ENCODE data around the gene PRKCE. TPM values are rescaled to one million over a fixed set of nuclear protein-coding genes. Genes with fewer than 3 reads are reported as not detected.

The PRKCE gene
- total and polyA plus RNA-seq, 4 donors: 2.5 to 38.6 (median 5.8) TPM

DNA sequence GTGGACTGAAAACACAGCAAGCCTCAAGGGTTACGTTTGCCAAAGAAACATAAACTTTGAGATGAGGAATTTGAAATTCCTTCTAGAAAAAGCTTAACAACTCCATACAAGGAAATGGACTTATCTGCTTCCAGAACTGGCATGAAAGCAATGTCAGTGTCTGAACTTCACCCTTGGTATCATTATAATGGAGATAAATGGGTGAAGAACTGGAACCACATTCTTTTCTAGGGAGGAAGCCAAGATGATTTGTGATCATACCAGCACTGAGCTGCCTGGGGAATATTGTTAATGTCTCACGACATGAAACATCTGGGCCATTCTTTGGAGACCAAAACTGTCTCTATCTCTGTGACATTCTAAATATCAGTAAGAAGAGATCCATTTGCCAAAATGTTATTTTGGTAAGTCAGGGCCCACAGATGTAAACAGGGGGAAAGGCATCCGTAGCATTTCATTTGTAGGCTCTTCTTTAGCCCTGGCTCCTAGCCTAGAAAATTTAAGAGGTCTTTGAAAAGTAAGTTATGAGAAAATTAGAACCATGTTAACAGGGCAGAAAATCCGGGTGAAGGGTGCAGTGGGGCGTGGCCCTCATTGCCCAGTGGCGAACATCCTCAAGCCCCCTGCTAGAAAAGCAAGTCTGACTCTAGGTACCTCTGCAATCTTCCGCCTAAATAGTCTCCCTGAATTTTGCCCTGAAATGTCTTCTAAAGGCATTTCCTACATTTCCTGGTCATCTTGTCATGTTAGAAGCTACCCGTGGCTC, 350.4 kb downstream of the PRKCE start:
- Histone ChIP-seq H3K27ac (ENCODE audit: low read depth in 1 of 2, low read length in 2 of 2) (peak overlapping the region in 1 of 2 donors; percentile 53), H3K36me3 (ENCODE audit: control insufficient read depth in 4 of 4, insufficient read depth in 3 of 4, low read depth in 1 of 4, low read length in 3 of 4) (no peaks in the 10 kb centered on the region), H3K27me3 (ENCODE audit: control insufficient read depth in 4 of 4, insufficient read depth in 4 of 4, low read length in 3 of 4) (no peaks in the 10 kb centered on the region), H3K9ac (ENCODE audit: low read depth in 1 of 2, low read length in 2 of 2) (no peak overlapping the region), H3K4me1 (ENCODE audit: control insufficient read depth in 4 of 4, insufficient read depth in 4 of 4, low read length in 3 of 4) (peaks cover 3 to 47% (median 30%) of the 10 kb centered on the region in 4 donors), H3K9me3 (ENCODE audit: control insufficient read depth in 4 of 4, low read length in 3 of 4) (no peaks in the 10 kb centered on the region), H3K4me3 (ENCODE audit: low read depth in 1 of 3, low read length in 3 of 3) (no peak overlapping the region)
- no peak for TF ChIP-seq FOXA2 (IDR thresholded peaks at IDR 0.05)
- no peak for TF ChIP-seq YY1 (IDR thresholded peaks at IDR 0.05)
- TF ChIP-seq RAD21 (IDR thresholded peaks at IDR 0.05): no peak
- TF ChIP-seq, protein P1, sequence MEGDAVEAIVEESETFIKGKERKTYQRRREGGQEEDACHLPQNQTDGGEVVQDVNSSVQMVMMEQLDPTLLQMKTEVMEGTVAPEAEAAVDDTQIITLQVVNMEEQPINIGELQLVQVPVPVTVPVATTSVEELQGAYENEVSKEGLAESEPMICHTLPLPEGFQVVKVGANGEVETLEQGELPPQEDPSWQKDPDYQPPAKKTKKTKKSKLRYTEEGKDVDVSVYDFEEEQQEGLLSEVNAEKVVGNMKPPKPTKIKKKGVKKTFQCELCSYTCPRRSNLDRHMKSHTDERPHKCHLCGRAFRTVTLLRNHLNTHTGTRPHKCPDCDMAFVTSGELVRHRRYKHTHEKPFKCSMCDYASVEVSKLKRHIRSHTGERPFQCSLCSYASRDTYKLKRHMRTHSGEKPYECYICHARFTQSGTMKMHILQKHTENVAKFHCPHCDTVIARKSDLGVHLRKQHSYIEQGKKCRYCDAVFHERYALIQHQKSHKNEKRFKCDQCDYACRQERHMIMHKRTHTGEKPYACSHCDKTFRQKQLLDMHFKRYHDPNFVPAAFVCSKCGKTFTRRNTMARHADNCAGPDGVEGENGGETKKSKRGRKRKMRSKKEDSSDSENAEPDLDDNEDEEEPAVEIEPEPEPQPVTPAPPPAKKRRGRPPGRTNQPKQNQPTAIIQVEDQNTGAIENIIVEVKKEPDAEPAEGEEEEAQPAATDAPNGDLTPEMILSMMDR (IDR thresholded peaks at IDR 0.05; ENCODE audit: low read depth, low read length, missing input control): no peak
- TF ChIP-seq SP1 (IDR thresholded peaks at IDR 0.05): peak; percentile 22
- TF ChIP-seq, protein P2, sequence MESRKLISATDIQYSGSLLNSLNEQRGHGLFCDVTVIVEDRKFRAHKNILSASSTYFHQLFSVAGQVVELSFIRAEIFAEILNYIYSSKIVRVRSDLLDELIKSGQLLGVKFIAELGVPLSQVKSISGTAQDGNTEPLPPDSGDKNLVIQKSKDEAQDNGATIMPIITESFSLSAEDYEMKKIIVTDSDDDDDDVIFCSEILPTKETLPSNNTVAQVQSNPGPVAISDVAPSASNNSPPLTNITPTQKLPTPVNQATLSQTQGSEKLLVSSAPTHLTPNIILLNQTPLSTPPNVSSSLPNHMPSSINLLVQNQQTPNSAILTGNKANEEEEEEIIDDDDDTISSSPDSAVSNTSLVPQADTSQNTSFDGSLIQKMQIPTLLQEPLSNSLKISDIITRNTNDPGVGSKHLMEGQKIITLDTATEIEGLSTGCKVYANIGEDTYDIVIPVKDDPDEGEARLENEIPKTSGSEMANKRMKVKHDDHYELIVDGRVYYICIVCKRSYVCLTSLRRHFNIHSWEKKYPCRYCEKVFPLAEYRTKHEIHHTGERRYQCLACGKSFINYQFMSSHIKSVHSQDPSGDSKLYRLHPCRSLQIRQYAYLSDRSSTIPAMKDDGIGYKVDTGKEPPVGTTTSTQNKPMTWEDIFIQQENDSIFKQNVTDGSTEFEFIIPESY (IDR thresholded peaks at IDR 0.05): no peak
- TF ChIP-seq, protein P3, sequence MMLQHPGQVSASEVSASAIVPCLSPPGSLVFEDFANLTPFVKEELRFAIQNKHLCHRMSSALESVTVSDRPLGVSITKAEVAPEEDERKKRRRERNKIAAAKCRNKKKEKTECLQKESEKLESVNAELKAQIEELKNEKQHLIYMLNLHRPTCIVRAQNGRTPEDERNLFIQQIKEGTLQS (IDR thresholded peaks at IDR 0.05): no peak
- no peak for TF ChIP-seq FOXA1 (IDR thresholded peaks at IDR 0.05)
- TF ChIP-seq, protein P4, sequence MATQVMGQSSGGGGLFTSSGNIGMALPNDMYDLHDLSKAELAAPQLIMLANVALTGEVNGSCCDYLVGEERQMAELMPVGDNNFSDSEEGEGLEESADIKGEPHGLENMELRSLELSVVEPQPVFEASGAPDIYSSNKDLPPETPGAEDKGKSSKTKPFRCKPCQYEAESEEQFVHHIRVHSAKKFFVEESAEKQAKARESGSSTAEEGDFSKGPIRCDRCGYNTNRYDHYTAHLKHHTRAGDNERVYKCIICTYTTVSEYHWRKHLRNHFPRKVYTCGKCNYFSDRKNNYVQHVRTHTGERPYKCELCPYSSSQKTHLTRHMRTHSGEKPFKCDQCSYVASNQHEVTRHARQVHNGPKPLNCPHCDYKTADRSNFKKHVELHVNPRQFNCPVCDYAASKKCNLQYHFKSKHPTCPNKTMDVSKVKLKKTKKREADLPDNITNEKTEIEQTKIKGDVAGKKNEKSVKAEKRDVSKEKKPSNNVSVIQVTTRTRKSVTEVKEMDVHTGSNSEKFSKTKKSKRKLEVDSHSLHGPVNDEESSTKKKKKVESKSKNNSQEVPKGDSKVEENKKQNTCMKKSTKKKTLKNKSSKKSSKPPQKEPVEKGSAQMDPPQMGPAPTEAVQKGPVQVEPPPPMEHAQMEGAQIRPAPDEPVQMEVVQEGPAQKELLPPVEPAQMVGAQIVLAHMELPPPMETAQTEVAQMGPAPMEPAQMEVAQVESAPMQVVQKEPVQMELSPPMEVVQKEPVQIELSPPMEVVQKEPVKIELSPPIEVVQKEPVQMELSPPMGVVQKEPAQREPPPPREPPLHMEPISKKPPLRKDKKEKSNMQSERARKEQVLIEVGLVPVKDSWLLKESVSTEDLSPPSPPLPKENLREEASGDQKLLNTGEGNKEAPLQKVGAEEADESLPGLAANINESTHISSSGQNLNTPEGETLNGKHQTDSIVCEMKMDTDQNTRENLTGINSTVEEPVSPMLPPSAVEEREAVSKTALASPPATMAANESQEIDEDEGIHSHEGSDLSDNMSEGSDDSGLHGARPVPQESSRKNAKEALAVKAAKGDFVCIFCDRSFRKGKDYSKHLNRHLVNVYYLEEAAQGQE (IDR thresholded peaks at IDR 0.05): no peak
- no peak for TF ChIP-seq JUND (IDR thresholded peaks at IDR 0.05)
- TF ChIP-seq HNF4G (IDR thresholded peaks at IDR 0.05): no peak
- peak; percentile 27 to 28 for TF ChIP-seq RXRA (IDR thresholded peaks at IDR 0.05)
- no peak for TF ChIP-seq TAF1 (conservative IDR thresholded peaks at IDR 0.05)
- peak; percentile 94 for TF ChIP-seq NR2F2 (IDR thresholded peaks at IDR 0.05)
- TF ChIP-seq HNF4A (conservative IDR thresholded peaks at IDR 0.05): peak in 1 of 2 donors; percentile 15
- DNase-seq (ENCODE audit: low spot score): peak; percentile 9
- WGBS: 84% methylated on average over 8 of the region's 8 CpGs

DNA sequence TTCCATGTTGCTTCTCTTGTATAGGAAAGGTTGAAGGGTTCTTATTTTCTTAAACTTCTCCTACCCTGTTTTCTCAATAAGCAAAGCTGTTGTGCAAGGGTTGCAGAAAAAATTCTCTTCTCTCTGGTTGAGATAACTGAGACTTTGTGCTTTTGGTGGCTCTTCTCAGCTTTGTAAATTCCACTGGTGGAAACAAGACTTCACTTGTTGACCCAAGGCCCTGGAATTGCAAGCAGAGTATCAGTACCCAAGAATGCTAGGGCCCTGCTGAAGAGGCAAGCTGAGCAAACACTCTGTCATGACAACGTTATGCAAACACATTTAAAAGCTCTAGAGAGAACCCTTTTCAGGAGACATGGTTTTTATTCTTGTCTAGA, 351.0 kb downstream of the PRKCE start:
- H3K9ac ChIP-seq (ENCODE audit: low read depth in 1 of 2, low read length in 2 of 2): no peak overlapping the region
- peaks cover 5 to 52% (median 34%) of the 10 kb centered on the region in 4 donors for H3K4me1 ChIP-seq (ENCODE audit: control insufficient read depth in 4 of 4, insufficient read depth in 4 of 4, low read length in 3 of 4)
- peak; percentile 18 for TF ChIP-seq SP1 (IDR thresholded peaks at IDR 0.05)
- TF ChIP-seq EGR1 (IDR thresholded peaks at IDR 0.05; ENCODE audit: low read depth in 2 of 2): no peak
- peak in 1 of 2 donors; percentile 4 for TF ChIP-seq RXRA (IDR thresholded peaks at IDR 0.05)
- TF ChIP-seq JUND (IDR thresholded peaks at IDR 0.05): no peak
- TF ChIP-seq HNF4A (conservative IDR thresholded peaks at IDR 0.05): peak in 1 of 2 donors; percentile 5
- WGBS: 48% methylated on average over 1 of the region's 1 CpG
- H3K4me3 ChIP-seq (ENCODE audit: low read depth in 1 of 3, low read length in 3 of 3): no peak overlapping the region
- no peaks in the 10 kb centered on the region for H3K9me3 ChIP-seq (ENCODE audit: control insufficient read depth in 4 of 4, low read length in 3 of 4)
- DNase-seq (ENCODE audit: low spot score): peak; percentile 22
- H3K27ac ChIP-seq (ENCODE audit: low read depth in 1 of 2, low read length in 2 of 2): no peak overlapping the region
- no peaks in the 10 kb centered on the region for H3K36me3 ChIP-seq (ENCODE audit: control insufficient read depth in 4 of 4, insufficient read depth in 3 of 4, low read depth in 1 of 4, low read length in 3 of 4)
- H3K27me3 ChIP-seq (ENCODE audit: control insufficient read depth in 4 of 4, insufficient read depth in 4 of 4, low read length in 3 of 4): no peaks in the 10 kb centered on the region

All from liver (tissue), 9 donors.